ENCODE results near the gene FUOM. TPM values are rescaled to one million over a fixed set of nuclear protein-coding genes. Genes with fewer than 3 reads are reported as not detected.

The FUOM gene
- total and polyA plus RNA-seq, 2 of the 8 experiments (the other 6 are each of a cell fraction or from before 2014, with no cell fraction given), result 22.0 to 30.4 TPM

- 0 out of 2 replicates have a peak, but pooled peaks have one; percentile 44 for TF ChIP-seq PHF8 (conservative IDR thresholded peaks at IDR 0.05; ENCODE audit: low read depth, low read length)
- TF ChIP-seq CREB1 (IDR thresholded peaks at IDR 0.05), result no peak
- TF ChIP-seq SIN3A (conservative IDR thresholded peaks at IDR 0.05 in 1 of 2, IDR thresholded peaks at IDR 0.05 in 1 of 2; ENCODE audit: low read depth in 1 of 2, low read length in 2 of 2), result no peak
Measured at GRCh38 chr10:133379152-133379800, 21.5 kb upstream of the FUOM start, which contains the start of gene PAOX (continued).
